Measurements from ENCODE around the gene ANAPC2.

Gene ANAPC2

GRCh38 chr9:137214620-137215019 is 26.3 kb upstream of the ANAPC2 start:
- no peak for DNase-seq

GRCh38 chr9:137213160-137214060 is 25.1 kb upstream of the ANAPC2 start:
- no peak for DNase-seq

- no peak for DNase-seq
Measured at GRCh38 chr9:137212520-137212919, 24.2 kb upstream of the ANAPC2 start.

- DNase-seq = no peak
Measured at GRCh38 chr9:137211532-137211931, 23.2 kb upstream of the ANAPC2 start.

- DNase-seq = no peak
Measured at GRCh38 chr9:137206602-137207001, 18.2 kb upstream of the ANAPC2 start.

GRCh38 chr9:137205126-137206069 is 17.0 kb upstream of the ANAPC2 start, which contains the start of the genes NDOR1 and TMEM203:
TSS of gene NDOR1 (plus strand) at chr9:137205700. CDS start at chr9:137205778, 78 bp downstream.
TSS of gene TMEM203 (minus strand) at chr9:137205648. CDS start at chr9:137205414, 234 bp downstream.
- DNase-seq = peak; percentile 93

GRCh38 chr9:137204731-137205125 is 16.4 kb upstream of the ANAPC2 start:
- no peak for DNase-seq

- no peak for DNase-seq
Measured at GRCh38 chr9:137202966-137203365, 14.6 kb upstream of the ANAPC2 start.

- no peak for DNase-seq
Measured at GRCh38 chr9:137201205-137201868, 13.0 kb upstream of the ANAPC2 start.

GRCh38 chr9:137200311-137201204 is 12.2 kb upstream of the ANAPC2 start, which contains the start of gene TPRN:
TSS of gene TPRN (minus strand) at chr9:137200741. CDS start at chr9:137200711, 30 bp downstream.
- DNase-seq = peak; percentile 99

- no peak for DNase-seq
Measured at GRCh38 chr9:137199411-137200121, 11.2 kb upstream of the ANAPC2 start.

GRCh38 chr9:137198902-137199283 is 10.5 kb upstream of the ANAPC2 start:
- DNase-seq = no peak

GRCh38 chr9:137198051-137198901 is 9.9 kb upstream of the ANAPC2 start:
- no peak for DNase-seq

GRCh38 chr9:137195525-137196220 is 7.3 kb upstream of the ANAPC2 start:
- DNase-seq = no peak

GRCh38 chr9:137194909-137195308 is 6.5 kb upstream of the ANAPC2 start:
- DNase-seq = no peak

GRCh38 chr9:137194388-137194787 is 6.0 kb upstream of the ANAPC2 start:
- DNase-seq = no peak

GRCh38 chr9:137193771-137194170 is 5.4 kb upstream of the ANAPC2 start:
- no peak for DNase-seq

- DNase-seq = no peak
Measured at GRCh38 chr9:137192859-137193258, 4.5 kb upstream of the ANAPC2 start.

GRCh38 chr9:137192448-137192780 is 4.1 kb upstream of the ANAPC2 start:
- DNase-seq = no peak

All from right hindlimb (tissue), 1 donor.